ENCODE measurements around the gene N4BP2L1. TPM values are rescaled to one million over a fixed set of nuclear protein-coding genes. Genes with fewer than 3 reads are reported as not detected.

N4BP2L1 gene
- total RNA-seq, 2 donors from 2014 or later, result 4.8 to 10.3 TPM

DNA sequence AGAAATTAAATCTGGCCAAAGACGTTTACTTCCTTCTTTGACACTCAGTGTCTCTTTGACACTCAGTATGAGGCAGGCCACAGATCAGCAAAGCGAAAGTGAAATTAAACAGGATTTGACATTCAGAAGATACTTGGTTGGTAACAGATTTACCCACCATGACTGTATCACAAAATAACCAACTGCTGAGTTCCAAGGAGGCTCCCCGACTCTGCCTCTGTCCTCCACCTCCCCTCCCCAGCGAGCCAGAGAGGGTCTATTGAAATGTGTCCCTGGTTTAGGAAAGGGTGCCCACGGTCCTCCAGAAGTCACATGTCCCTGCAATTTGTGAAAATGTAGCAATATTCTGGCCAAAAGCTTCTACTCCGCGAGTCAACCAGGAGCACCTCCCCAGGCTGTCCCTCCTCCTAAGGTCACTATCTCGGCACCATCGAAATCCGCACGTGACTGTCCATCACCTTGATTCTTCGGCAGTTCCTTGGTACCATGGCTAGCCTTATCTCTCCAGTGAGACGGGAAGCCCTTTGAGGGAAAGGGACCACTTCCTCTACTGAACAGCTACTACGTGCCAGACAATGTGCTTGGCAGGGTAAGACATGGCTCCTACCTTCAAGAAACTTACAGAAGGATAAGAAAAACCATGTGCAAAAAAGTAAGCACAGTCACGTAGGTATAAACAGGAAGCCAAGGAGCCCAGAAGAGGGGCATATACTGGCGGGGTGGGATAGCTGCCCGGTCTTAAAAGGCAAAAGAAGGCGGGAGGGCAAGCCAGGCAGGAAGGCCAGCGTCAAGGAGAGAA is 1.5 kb downstream of the N4BP2L1 start:
- Histone ChIP-seq H3K27me3 (no peaks in the 10 kb centered on the region), H3K36me3 (no peaks in the 10 kb centered on the region), H3K9ac (ENCODE audit: low read depth in 2 of 2, low read length in 2 of 2) (peak overlapping the region; percentile 89 to 90), H3K27ac (peak overlapping the region; percentile 86), H3K4me3 (peak overlapping the region; percentile 71), H3K9me3 (no peaks in the 10 kb centered on the region), H3K4me1 (no peaks in the 10 kb centered on the region)
- peak; percentile 43 for DNase-seq
- TF ChIP-seq, protein P1, sequence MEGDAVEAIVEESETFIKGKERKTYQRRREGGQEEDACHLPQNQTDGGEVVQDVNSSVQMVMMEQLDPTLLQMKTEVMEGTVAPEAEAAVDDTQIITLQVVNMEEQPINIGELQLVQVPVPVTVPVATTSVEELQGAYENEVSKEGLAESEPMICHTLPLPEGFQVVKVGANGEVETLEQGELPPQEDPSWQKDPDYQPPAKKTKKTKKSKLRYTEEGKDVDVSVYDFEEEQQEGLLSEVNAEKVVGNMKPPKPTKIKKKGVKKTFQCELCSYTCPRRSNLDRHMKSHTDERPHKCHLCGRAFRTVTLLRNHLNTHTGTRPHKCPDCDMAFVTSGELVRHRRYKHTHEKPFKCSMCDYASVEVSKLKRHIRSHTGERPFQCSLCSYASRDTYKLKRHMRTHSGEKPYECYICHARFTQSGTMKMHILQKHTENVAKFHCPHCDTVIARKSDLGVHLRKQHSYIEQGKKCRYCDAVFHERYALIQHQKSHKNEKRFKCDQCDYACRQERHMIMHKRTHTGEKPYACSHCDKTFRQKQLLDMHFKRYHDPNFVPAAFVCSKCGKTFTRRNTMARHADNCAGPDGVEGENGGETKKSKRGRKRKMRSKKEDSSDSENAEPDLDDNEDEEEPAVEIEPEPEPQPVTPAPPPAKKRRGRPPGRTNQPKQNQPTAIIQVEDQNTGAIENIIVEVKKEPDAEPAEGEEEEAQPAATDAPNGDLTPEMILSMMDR (IDR thresholded peaks at IDR 0.05), result no peak
- intact Hi-C loops (cut with DNase I), result no loop called here

DNA sequence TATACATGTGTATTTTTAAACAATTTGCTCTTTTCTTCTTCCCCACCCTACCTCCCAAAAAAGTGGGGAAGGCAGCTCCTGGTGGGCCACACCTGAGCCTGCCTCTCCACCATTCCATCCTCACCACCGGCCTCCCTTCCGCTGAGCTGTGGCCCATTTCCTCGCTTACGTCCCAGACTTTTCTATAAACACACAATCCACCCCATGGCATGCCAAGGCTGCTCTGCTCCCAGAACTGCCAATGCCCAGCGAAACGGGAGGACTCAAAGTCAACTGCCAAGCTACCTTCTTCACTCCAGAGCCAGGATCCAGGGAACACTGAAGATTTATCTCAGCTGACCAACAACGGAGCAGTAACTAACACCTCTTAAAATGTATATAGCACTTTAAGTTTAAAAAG is 2.8 kb downstream of the N4BP2L1 start:
- no peak overlapping the region for H3K4me3 ChIP-seq
- TF ChIP-seq, protein P1 (IDR thresholded peaks at IDR 0.05), result no peak
- intact Hi-C loops (cut with DNase I), result no loop called here
- H3K9me3 ChIP-seq, result no peaks in the 10 kb centered on the region
- no peak for DNase-seq
- no peaks in the 10 kb centered on the region for H3K36me3 ChIP-seq
- H3K4me1 ChIP-seq, result no peaks in the 10 kb centered on the region
- H3K27ac ChIP-seq, result no peak overlapping the region
- H3K9ac ChIP-seq (ENCODE audit: low read depth in 2 of 2, low read length in 2 of 2), result no peak overlapping the region
- no peaks in the 10 kb centered on the region for H3K27me3 ChIP-seq

DNA sequence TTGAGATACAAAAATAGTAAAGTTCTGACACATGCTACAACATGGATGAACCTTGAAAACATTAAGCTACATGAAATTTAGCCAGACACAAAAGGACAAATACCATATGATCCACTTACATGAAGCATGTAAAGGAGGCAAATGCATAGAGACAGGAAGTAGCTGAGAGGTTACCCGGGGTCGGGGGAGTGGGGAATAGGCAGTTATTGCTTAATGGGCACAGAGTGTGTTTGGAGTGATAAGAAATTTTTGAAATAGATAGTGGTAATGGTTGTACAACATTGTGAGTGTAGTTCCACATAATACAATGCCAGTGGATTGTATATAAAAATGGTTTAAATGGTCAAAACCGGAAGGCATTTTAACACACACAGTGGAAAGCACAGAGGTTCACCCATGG is 4.3 kb downstream of the N4BP2L1 start:
- no peaks in the 10 kb centered on the region for H3K36me3 ChIP-seq
- no peaks in the 10 kb centered on the region for H3K27me3 ChIP-seq
- no peak for DNase-seq
- H3K27ac ChIP-seq, result no peak overlapping the region
- no peaks in the 10 kb centered on the region for H3K9me3 ChIP-seq
- H3K4me1 ChIP-seq, result no peaks in the 10 kb centered on the region
- H3K4me3 ChIP-seq, result no peak overlapping the region
- TF ChIP-seq, protein P1 (IDR thresholded peaks at IDR 0.05), result no peak
- intact Hi-C loops (cut with DNase I), result no loop called here
- H3K9ac ChIP-seq (ENCODE audit: low read depth in 2 of 2, low read length in 2 of 2), result no peak overlapping the region

DNA sequence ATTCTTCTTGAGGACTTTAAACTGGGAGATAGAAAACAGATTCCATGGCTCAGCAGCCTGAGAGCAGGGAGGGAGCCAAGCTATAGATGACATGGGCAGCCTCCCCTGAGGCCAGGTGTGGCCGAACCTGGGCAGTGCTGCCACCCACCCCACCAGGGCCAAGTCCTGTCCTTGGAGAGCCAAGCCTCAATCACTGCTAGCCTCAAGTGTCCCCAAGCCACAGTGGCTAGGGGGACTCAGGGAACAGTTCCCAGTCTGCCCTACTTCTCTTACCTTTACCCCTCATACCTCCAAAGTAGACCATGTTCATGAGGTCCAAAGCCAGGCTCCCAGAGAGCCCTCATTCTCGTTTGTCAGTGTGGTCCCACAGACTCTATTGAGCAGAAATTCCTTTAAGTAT is 8.1 kb downstream of the N4BP2L1 start:
- DNase-seq, result no peak
- intact Hi-C loops (cut with DNase I), result no loop called here
- Histone ChIP-seq H3K9ac (ENCODE audit: low read depth in 2 of 2, low read length in 2 of 2) (no peak overlapping the region), H3K27me3 (no peaks in the 10 kb centered on the region), H3K4me1 (no peaks in the 10 kb centered on the region), H3K27ac (no peak overlapping the region), H3K9me3 (no peaks in the 10 kb centered on the region), H3K36me3 (no peaks in the 10 kb centered on the region), H3K4me3 (no peak overlapping the region)
- TF ChIP-seq, protein P1 (IDR thresholded peaks at IDR 0.05), result no peak

DNA sequence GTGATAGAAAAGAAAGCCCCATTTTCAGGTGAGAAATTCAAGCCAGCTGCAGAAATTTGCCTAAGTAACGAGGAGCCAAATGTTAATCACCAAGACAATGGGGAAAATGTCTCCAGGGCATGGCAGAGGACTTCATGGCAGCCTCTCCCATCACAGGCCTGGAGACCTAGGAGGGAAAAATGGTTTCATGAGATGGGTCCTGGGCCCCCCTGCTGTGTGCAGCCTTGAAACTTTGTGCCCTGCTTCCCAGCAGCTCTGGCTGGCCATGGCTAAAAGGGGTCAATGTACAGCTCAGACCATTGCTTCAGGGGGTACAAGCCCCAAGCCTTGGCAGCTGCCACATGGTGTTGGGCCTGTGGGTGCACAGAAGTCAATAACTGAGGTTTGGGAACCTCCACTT is 9.9 kb downstream of the N4BP2L1 start:
- Histone ChIP-seq H3K27me3 (no peaks in the 10 kb centered on the region), H3K9ac (ENCODE audit: low read depth in 2 of 2, low read length in 2 of 2) (no peak overlapping the region), H3K27ac (no peak overlapping the region), H3K36me3 (no peaks in the 10 kb centered on the region), H3K4me1 (no peaks in the 10 kb centered on the region), H3K9me3 (no peaks in the 10 kb centered on the region), H3K4me3 (no peak overlapping the region)
- TF ChIP-seq, protein P1 (IDR thresholded peaks at IDR 0.05), result no peak
- intact Hi-C loops (cut with DNase I), result no loop called here
- no peak for DNase-seq

Data from colonic mucosa (tissue), 4 donors.